ENCODE data around the gene OR2A42. TPM values are rescaled to one million over a fixed set of nuclear protein-coding genes. Genes with fewer than 3 reads are reported as not detected.

The OR2A42 gene
- total RNA-seq, result not detected in 2 replicates

DNA sequence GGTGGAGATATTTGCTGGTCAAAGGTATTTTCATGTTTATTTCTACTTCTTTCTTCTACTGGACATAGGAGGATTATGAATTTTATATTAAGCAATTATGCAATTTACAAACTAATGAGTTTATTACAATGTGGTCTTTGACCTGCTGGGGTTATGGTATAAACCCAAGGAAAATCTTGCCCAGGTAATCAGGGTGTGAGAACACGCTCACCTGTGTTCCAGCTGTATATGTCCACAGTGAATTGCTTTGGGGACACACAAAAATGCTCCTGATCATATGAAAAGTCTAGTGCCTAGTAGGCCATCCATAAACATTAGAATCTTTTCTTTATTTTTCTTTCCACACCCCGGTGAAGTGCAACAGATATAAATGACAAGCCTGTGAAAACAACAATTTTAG is at the start of gene OR2A42:
TSS of gene OR2A42 (minus strand) at position 241 of the 400 bp plus-strand sequence. CDS start 6,762 bp downstream, outside the sequence.

DNA sequence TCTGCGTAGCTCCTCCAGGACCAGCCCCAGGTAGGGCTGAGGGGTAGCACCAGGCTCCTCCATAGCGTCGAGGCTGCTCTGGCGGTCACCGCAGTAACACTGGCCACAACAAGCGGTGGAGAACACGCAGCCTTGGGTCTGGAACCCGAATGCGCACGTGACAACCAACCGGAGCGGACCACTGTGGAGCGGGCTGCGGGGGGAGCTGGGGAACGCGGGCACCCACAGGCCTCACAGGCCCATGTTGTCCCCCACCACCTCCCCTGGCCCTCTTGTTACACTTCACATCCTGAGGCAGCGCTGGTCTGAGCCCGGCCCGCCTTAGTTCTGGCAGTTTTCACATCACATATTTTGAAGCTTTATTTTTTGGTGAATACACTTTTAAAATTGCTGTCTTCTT is 29.8 kb upstream of the OR2A42 start, which contains the start of gene CTAGE8:
TSS of gene CTAGE8 (minus strand) at position 101 of the 400 bp plus-strand sequence. CDS start at position 63, 38 bp downstream.

DNA sequence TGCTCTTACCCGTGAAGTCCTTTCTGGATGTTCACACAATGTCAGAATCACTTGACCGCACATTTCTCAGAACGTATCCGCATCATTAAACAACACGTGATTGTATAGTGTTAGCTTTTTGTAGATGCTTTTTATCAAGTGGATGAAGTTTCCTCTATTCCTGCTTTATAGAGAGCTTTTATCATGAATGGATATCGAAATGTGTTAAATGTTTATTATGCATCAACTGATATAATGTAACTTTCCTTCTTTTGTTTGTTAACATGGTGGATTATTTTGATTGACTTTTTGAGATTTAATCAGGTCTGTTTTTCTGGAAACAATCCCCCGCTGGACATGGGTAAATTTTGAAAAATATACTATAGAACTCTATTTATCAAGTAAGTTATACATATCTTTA is 25.3 kb upstream of the OR2A42 start, which contains the start of gene OR2A7:
TSS of gene OR2A7 (minus strand) at position 101 of the 400 bp plus-strand sequence. CDS start 5,164 bp downstream, outside the sequence.

GRCh38 chr7:144195212-144195872 is 44.1 kb downstream of the OR2A42 start, which contains the start of gene ARHGEF35:
Gene ARHGEF35, minus strand, starts transcription at chr7:144195833. Its CDS starts 7,450 bp downstream, at chr7:144188383.

DNA sequence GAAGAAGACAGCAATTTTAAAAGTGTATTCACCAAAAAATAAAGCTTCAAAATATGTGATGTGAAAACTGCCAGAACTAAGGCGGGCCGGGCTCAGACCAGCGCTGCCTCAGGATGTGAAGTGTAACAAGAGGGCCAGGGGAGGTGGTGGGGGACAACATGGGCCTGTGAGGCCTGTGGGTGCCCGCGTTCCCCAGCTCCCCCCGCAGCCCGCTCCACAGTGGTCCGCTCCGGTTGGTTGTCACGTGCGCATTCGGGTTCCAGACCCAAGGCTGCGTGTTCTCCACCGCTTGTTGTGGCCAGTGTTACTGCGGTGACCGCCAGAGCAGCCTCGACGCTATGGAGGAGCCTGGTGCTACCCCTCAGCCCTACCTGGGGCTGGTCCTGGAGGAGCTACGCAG is 56.2 kb downstream of the OR2A42 start, which contains the start of gene CTAGE4:
TSS of gene CTAGE4 (plus strand) at position 301 of the 400 bp plus-strand sequence. CDS start at position 339, 38 bp downstream.

Other genes starting within 250 kb of the OR2A42 start
- gene OR6B1, start 239.3 kb downstream of the OR2A42 start, total RNA-seq, result not detected in 2 replicates
- not detected in 2 replicates for gene OR2A5, start 190.7 kb downstream of the OR2A42 start, total RNA-seq
- not detected in 2 replicates for gene OR2A25, start 169.8 kb downstream of the OR2A42 start, total RNA-seq
- not detected in 2 replicates for gene OR2A12, start 153.3 kb downstream of the OR2A42 start, total RNA-seq
- not detected in 2 replicates for gene OR2A2, start 130.0 kb downstream of the OR2A42 start, total RNA-seq
- not detected in 2 replicates for gene OR2A14, start 116.4 kb downstream of the OR2A42 start, total RNA-seq
- 0.29 TPM in 1 of 2 replicates, not detected in the other for gene CTAGE4, start 56.1 kb downstream of the OR2A42 start, total RNA-seq
- gene ARHGEF35, start 43.8 kb downstream of the OR2A42 start, total RNA-seq, result under 0.01 and 0.19 TPM in 2 replicates
- gene OR2A7, start 25.2 kb upstream of the OR2A42 start, total RNA-seq, result not detected in 2 replicates
- under 0.01 TPM in 1 of 2 replicates, not detected in the other for gene CTAGE8, start 29.7 kb upstream of the OR2A42 start, total RNA-seq
- not detected in 2 replicates for gene OR2A1, start 72.8 kb upstream of the OR2A42 start, total RNA-seq
- 0.29 and 0.33 TPM in 2 replicates for gene ARHGEF5, start 115.8 kb upstream of the OR2A42 start, total RNA-seq
- gene NOBOX, start 164.1 kb upstream of the OR2A42 start, total RNA-seq, result not detected in 2 replicates

Data from vein endothelial cell (primary cell).